ENCODE measurements around the gene STRADA.
A peak's percentile ranks its signal among the peaks of the same experiment; 100 is the strongest.

Gene STRADA

DNA sequence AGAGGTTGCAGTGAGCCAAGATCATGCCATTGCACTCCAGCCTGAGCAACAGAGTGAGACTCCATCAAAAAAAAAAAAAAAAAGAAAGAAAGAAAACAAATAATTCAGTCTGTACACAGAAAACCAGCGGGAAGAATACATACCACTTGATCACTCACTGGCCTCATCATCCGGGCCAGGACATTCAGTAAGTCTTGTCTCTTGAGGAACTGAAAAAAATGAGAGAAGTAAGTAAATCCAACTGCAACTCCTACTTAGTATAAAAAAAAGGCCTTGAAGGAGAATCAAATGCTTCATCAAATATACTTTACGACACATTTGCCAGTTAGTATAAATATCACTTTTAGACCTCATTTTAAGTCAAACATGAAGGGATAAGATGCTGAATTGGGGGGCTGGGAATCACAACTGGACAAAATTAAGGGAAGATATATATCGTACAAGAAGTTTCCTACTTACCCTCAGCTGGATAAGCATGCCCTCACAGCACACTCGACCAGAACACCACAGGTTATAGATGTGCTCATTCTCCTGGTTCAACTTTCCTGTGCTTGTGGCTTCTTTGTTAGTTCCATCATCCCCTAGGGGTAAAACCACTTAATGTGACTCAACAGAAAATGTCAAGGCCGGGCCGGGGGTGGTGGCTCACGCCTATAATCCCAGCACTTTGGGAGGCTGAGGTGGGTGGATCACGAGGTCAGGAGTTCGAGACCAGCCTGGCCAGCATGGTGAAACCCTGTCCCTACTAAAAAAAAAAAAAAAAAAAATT is 19.4 kb upstream of the STRADA start:
- no peak for DNase-seq (ENCODE audit: low spot score)
- TF ChIP-seq CTCF (IDR thresholded peaks at IDR 0.05; ENCODE audit: borderline replicate concordance, control extremely low read depth, extremely low read depth, insufficient read depth, missing control alignments), result no peak
- in situ Hi-C loops (cut with MboI; ENCODE audit: low sequenced_read_pairs, unreplicated experiment), result no loop called here

- no peak for TF ChIP-seq CTCF (IDR thresholded peaks at IDR 0.05; ENCODE audit: borderline replicate concordance, control extremely low read depth, extremely low read depth, insufficient read depth, missing control alignments)
- no peak for DNase-seq (ENCODE audit: low spot score)
- in situ Hi-C loops (cut with MboI; ENCODE audit: low sequenced_read_pairs, unreplicated experiment), result no loop called here
Measured at GRCh38 chr17:63758428-63758827, 16.8 kb upstream of the STRADA start.

GRCh38 chr17:63754046-63754445 is 12.4 kb upstream of the STRADA start:
- no peak for DNase-seq (ENCODE audit: low spot score)
- in situ Hi-C loops (cut with MboI; ENCODE audit: low sequenced_read_pairs, unreplicated experiment), result no loop called here
- TF ChIP-seq CTCF (IDR thresholded peaks at IDR 0.05; ENCODE audit: borderline replicate concordance, control extremely low read depth, extremely low read depth, insufficient read depth, missing control alignments), result no peak

GRCh38 chr17:63753215-63753614 is 11.6 kb upstream of the STRADA start:
- no peak for TF ChIP-seq CTCF (IDR thresholded peaks at IDR 0.05; ENCODE audit: borderline replicate concordance, control extremely low read depth, extremely low read depth, insufficient read depth, missing control alignments)
- in situ Hi-C loops (cut with MboI; ENCODE audit: low sequenced_read_pairs, unreplicated experiment), result no loop called here
- no peak for DNase-seq (ENCODE audit: low spot score)

DNA sequence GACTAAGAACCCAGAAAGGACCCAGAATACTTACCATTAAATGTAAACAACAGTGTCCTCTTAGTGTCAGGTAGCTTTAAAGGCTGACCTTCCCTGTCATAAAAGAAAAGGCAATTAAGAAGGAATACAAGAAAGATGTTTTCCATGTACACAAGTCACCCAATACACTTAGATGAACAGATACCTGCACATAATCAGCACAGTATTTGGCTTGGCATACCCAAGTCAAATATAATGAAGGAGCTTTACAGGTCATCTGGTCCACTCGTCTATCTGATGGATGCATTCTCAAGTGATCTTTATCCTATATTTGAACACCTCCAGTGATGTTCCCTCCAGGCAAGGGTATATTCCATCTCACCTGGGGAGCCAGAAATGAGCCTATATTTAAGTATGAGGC is 11.1 kb upstream of the STRADA start:
- no peak for DNase-seq (ENCODE audit: low spot score)
- in situ Hi-C loops (cut with MboI; ENCODE audit: low sequenced_read_pairs, unreplicated experiment), result no loop called here
- TF ChIP-seq CTCF (IDR thresholded peaks at IDR 0.05; ENCODE audit: borderline replicate concordance, control extremely low read depth, extremely low read depth, insufficient read depth, missing control alignments), result no peak

- no peak for TF ChIP-seq CTCF (IDR thresholded peaks at IDR 0.05; ENCODE audit: borderline replicate concordance, control extremely low read depth, extremely low read depth, insufficient read depth, missing control alignments)
- in situ Hi-C loops (cut with MboI; ENCODE audit: low sequenced_read_pairs, unreplicated experiment), result no loop called here
- DNase-seq (ENCODE audit: low spot score), result peak; percentile 17
Measured at GRCh38 chr17:63751806-63752205, 10.2 kb upstream of the STRADA start.

Data from GM13976 (cell line).